Dendritic cell treated with granulocyte-macrophage colony-stimulating factor and Interleukin-4, amounts not matched to agents 40 ng/mL and 50 ng/mL, for 4 days (primary cell): ENCODE results near the gene RNU6-8.

Experiments
- H3K27ac Mint-ChIP-seq: one replicate; pipeline ENCODE4 v1.8.0; 2022; ENCODE audit warnings: mild to moderate bottlenecking, mixed read lengths
- H3K27me3 Mint-ChIP-seq: one replicate; pipeline ENCODE4 v1.8.0; 2022; ENCODE audit warnings: mild to moderate bottlenecking, mixed read lengths
- H3K36me3 Mint-ChIP-seq: one replicate; pipeline ENCODE4 v1.8.0; 2022; ENCODE audit warnings: low read depth, mixed read lengths
- H3K4me1 Mint-ChIP-seq: one replicate; pipeline ENCODE4 v1.8.0; 2022; ENCODE audit warnings: low read depth, mixed read lengths
- H3K4me3 Mint-ChIP-seq: one replicate; pipeline ENCODE4 v1.8.0; 2022; ENCODE audit warnings: mild to moderate bottlenecking, moderate library complexity, mixed read lengths
- H3K9me3 Mint-ChIP-seq: one replicate; pipeline ENCODE4 v1.8.0; 2022; ENCODE audit warnings: mixed read lengths
- intact Hi-C: fragments of 100-400 bp; cut with micrococcal nuclease; formaldehyde crosslinking; loops from one replicate; pipeline ENCODE4 v1.15.0; 2022

Gene RNU6-8

DNA sequence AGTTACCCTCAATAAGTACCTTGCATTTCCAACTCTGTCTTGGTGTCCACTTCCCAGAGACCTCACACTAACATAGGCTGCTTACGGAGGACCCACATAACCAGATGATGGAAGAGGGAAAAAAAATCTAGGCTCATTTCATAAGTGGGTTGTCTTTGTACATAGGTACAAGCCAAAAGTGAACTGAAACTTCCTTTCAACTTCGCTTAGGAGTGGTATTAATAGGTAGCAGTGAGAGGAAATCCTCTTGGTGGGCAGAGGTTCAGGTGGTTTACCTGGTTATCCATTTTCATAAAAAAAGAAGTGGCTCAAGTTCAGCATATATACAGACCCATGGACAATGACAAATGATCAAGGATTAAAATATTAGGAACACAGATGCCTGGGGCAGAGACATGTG, 37.0 kb downstream of the RNU6-8 start:
- H3K9me3 Mint-ChIP-seq, result no peaks in the 10 kb centered on the region
- H3K36me3 Mint-ChIP-seq, result no peaks in the 10 kb centered on the region
- H3K4me1 Mint-ChIP-seq, result no peaks in the 10 kb centered on the region
- intact Hi-C loops, result no loop called here
- H3K27me3 Mint-ChIP-seq, result peaks cover 3% of the 10 kb centered on the region
- no peak overlapping the region for H3K4me3 Mint-ChIP-seq
- no peak overlapping the region for H3K27ac Mint-ChIP-seq
